Osteocyte (in vitro differentiated cells): Measurements from ENCODE around the gene HAPSTR1. TPM values are rescaled to one million over a fixed set of nuclear protein-coding genes. Genes with fewer than 3 reads are reported as not detected.
"Not testable (repeated sequence)": the region's sequence is repeated elsewhere in the genome, so short reads cannot be mapped to it uniquely, and the experiment has no call there.

Source experiments
- DNase-seq: peaks from one replicate; pipeline ENCODE4 v3.0.0; 2021; ENCODE audit warnings: mixed read lengths; ENCODE audit not compliant: unreplicated experiment; ENCODE audit errors: extremely low spot score
- H3K27ac Mint-ChIP-seq: one replicate; pipeline ENCODE4 v1.8.0; 2021; ENCODE audit warnings: mild to moderate bottlenecking, mixed read lengths; ENCODE audit not compliant: unreplicated experiment
- H3K27me3 Mint-ChIP-seq: one replicate; pipeline ENCODE4 v1.8.0; 2021; ENCODE audit warnings: mixed read lengths; ENCODE audit not compliant: unreplicated experiment
- H3K36me3 Mint-ChIP-seq: one replicate; pipeline ENCODE4 v1.8.0; 2021; ENCODE audit warnings: mixed read lengths; ENCODE audit not compliant: unreplicated experiment
- H3K4me1 Mint-ChIP-seq: one replicate; pipeline ENCODE4 v1.8.0; 2021; ENCODE audit warnings: mixed read lengths; ENCODE audit not compliant: unreplicated experiment
- H3K4me3 Mint-ChIP-seq: one replicate; pipeline ENCODE4 v1.8.0; 2021; ENCODE audit warnings: mild to moderate bottlenecking, moderate library complexity, mixed read lengths; ENCODE audit not compliant: unreplicated experiment
- H3K9me3 Mint-ChIP-seq: one replicate; pipeline ENCODE4 v1.8.0; 2021; ENCODE audit warnings: mixed read lengths; ENCODE audit not compliant: unreplicated experiment
- CTCF ChIP-seq: fragments of 200-600 bp; sonication (generic); IDR thresholded peaks from 2 replicates; pipeline ENCODE4 v1.5.0; 2021; ENCODE audit warnings: antibody characterized with exemption, mild to moderate bottlenecking, moderate library complexity
- total RNA-seq: library from RNA; stranded (reverse); gene quantifications from 2 replicates; pipeline ENCODE4 v1.2.1, GENCODE V29; 2021

HAPSTR1 gene
- total RNA-seq, 1 donor from 2014 or later, result 73.4 TPM

- no peaks in the 10 kb centered on the region for H3K36me3 Mint-ChIP-seq
- H3K27me3 Mint-ChIP-seq, result no peaks in the 10 kb centered on the region
These were observed 14.2 kb upstream of the HAPSTR1 start for GRCh38 chr16:9077091-9077809.

GRCh38 chr16:9078467-9079429 is 12.7 kb upstream of the HAPSTR1 start:
- not testable (repeated sequence) for H3K27me3 Mint-ChIP-seq, H3K4me3 Mint-ChIP-seq, DNase-seq, H3K36me3 Mint-ChIP-seq, H3K27ac Mint-ChIP-seq, H3K9me3 Mint-ChIP-seq
- H3K4me1 Mint-ChIP-seq, result peaks cover 26% of the 10 kb centered on the region

More at GRCh38 chr16:9077091-9077809, 14.2 kb upstream of the HAPSTR1 start:
- Mint-ChIP-seq H3K4me1 (peaks cover 26% of the 10 kb centered on the region), H3K27ac (peak overlapping the region; percentile 54), H3K9me3 (no peaks in the 10 kb centered on the region), H3K4me3 (no peak overlapping the region)
- TF ChIP-seq CTCF, result no peak
- no peak for DNase-seq

GRCh38 chr16:9079430-9079812 is 12.0 kb upstream of the HAPSTR1 start:
- no peak for DNase-seq
- Mint-ChIP-seq H3K36me3 (no peaks in the 10 kb centered on the region), H3K4me1 (peaks cover 26% of the 10 kb centered on the region), H3K4me3 (no peak overlapping the region), H3K27me3 (no peaks in the 10 kb centered on the region), H3K27ac (no peak overlapping the region), H3K9me3 (no peaks in the 10 kb centered on the region)
- TF ChIP-seq CTCF, result no peak

GRCh38 chr16:9081158-9081557 is 10.3 kb upstream of the HAPSTR1 start:
- no peak for TF ChIP-seq CTCF
- H3K4me3 Mint-ChIP-seq, result no peak overlapping the region
- H3K4me1 Mint-ChIP-seq, result peaks cover 19% of the 10 kb centered on the region
- DNase-seq, result no peak
- H3K27ac Mint-ChIP-seq, result no peak overlapping the region
- no peaks in the 10 kb centered on the region for H3K9me3 Mint-ChIP-seq
- no peaks in the 10 kb centered on the region for H3K27me3 Mint-ChIP-seq
- no peaks in the 10 kb centered on the region for H3K36me3 Mint-ChIP-seq

- Mint-ChIP-seq H3K4me1 (peaks cover 14% of the 10 kb centered on the region), H3K9me3 (no peaks in the 10 kb centered on the region), H3K27me3 (no peaks in the 10 kb centered on the region), H3K36me3 (no peaks in the 10 kb centered on the region), H3K27ac (no peak overlapping the region), H3K4me3 (no peak overlapping the region)
- no peak for DNase-seq
- TF ChIP-seq CTCF, result no peak
These were observed 9.6 kb upstream of the HAPSTR1 start for GRCh38 chr16:9081843-9082242.
